H9 (cell line): ENCODE results near the gene UNC80. TPM values are rescaled to one million over a fixed set of nuclear protein-coding genes. Genes with fewer than 3 reads are reported as not detected.

ENCODE experiments used
- DNase-seq: peaks from one replicate; pipeline ENCODE4 v3.0.0-alpha.2; 2017
- H2AFZ ChIP-seq: one replicate; pipeline ENCODE4 v1.6.1; 2013; ENCODE audit warnings: mild to moderate bottlenecking, low read length, control low read depth, moderate library complexity
- H2AK5ac ChIP-seq: 2 replicates; pipeline ENCODE4 v1.6.1; 2013; ENCODE audit warnings: low read length, control low read depth, mixed read lengths; ENCODE audit not compliant: insufficient read length
- H2BK120ac ChIP-seq: one replicate; pipeline ENCODE4 v1.6.1; 2013; ENCODE audit warnings: low read depth, mild to moderate bottlenecking, low read length, control low read depth, inconsistent platforms; ENCODE audit not compliant: poor library complexity, severe bottlenecking
- H2BK12ac ChIP-seq: 2 replicates; pipeline ENCODE4 v1.6.1; 2013; ENCODE audit warnings: low read length, control low read depth, mixed read lengths, low read depth; ENCODE audit not compliant: insufficient read length
- H2BK15ac ChIP-seq: 2 replicates; pipeline ENCODE4 v1.6.1; 2013; ENCODE audit warnings: low read depth, low read length, control low read depth
- H2BK20ac ChIP-seq: one replicate; pipeline ENCODE4 v1.6.1; 2013; ENCODE audit warnings: low read depth, mild to moderate bottlenecking, low read length, control low read depth, inconsistent platforms; ENCODE audit not compliant: poor library complexity, severe bottlenecking
- H2BK5ac ChIP-seq: 2 replicates; pipeline ENCODE4 v1.6.1; 2013; ENCODE audit warnings: low read length, control low read depth, mixed read lengths; ENCODE audit not compliant: insufficient read length
- H3K14ac ChIP-seq: 2 replicates; pipeline ENCODE4 v1.6.1; 2013; ENCODE audit warnings: low read length, control low read depth; ENCODE audit not compliant: insufficient read depth
- H3K18ac ChIP-seq: 2 replicates; pipeline ENCODE4 v1.6.1; 2013; ENCODE audit warnings: low read depth, mild to moderate bottlenecking, mixed read lengths, low read length, control low read depth; ENCODE audit not compliant: insufficient read length
- H3K23ac ChIP-seq: 2 replicates; pipeline ENCODE4 v1.6.1; 2013; ENCODE audit warnings: low read length, control low read depth, mixed read lengths, low read depth; ENCODE audit not compliant: insufficient read length
- H3K23me2 ChIP-seq: 2 replicates; pipeline ENCODE4 v1.6.1; 2013; ENCODE audit warnings: low read depth, mild to moderate bottlenecking, mixed read lengths, low read length, control low read depth; ENCODE audit not compliant: insufficient read length, poor library complexity, severe bottlenecking
- H3K27ac ChIP-seq: 2 replicates; pipeline ENCODE4 v1.5.1; 2013; ENCODE audit warnings: low read length, control low read depth, mixed read lengths, low read depth; ENCODE audit not compliant: insufficient read length
- H3K27me3 ChIP-seq: 2 replicates; pipeline ENCODE4 v1.6.1; 2013; ENCODE audit warnings: low read length, control low read depth, inconsistent platforms; ENCODE audit not compliant: insufficient read depth
- H3K4ac ChIP-seq: 2 replicates; pipeline ENCODE4 v1.6.1; 2013; ENCODE audit warnings: low read depth, mild to moderate bottlenecking, control low read depth, inconsistent platforms, low read length, moderate library complexity
- H3K4me1 ChIP-seq: 2 replicates; pipeline ENCODE4 v1.6.1; 2013; ENCODE audit warnings: low read length, control low read depth, inconsistent platforms; ENCODE audit not compliant: insufficient read depth
- H3K4me2 ChIP-seq: 2 replicates; pipeline ENCODE4 v1.6.1; 2013; ENCODE audit warnings: low read length, control low read depth, mixed read lengths; ENCODE audit not compliant: insufficient read length, insufficient read depth
- H3K56ac ChIP-seq: 2 replicates; pipeline ENCODE4 v1.6.1; 2013; ENCODE audit warnings: low read depth, mild to moderate bottlenecking, mixed read lengths, low read length, control low read depth; ENCODE audit not compliant: insufficient read length
- H3K79me1 ChIP-seq: 2 replicates; pipeline ENCODE4 v1.6.1; 2013; ENCODE audit warnings: low read depth, mild to moderate bottlenecking, moderate library complexity, low read length, control low read depth, inconsistent platforms; ENCODE audit not compliant: insufficient read depth, poor library complexity, severe bottlenecking
- H3K79me2 ChIP-seq: 2 replicates; pipeline ENCODE4 v1.6.1; 2013; ENCODE audit warnings: low read length, control low read depth, inconsistent platforms; ENCODE audit not compliant: insufficient read depth
- H3K9ac ChIP-seq: 2 replicates; pipeline ENCODE4 v1.6.1; 2013; ENCODE audit warnings: low read length, control low read depth, mixed read lengths; ENCODE audit not compliant: insufficient read length; ENCODE audit errors: extremely low read depth
- H3K9me3 ChIP-seq: one replicate; pipeline ENCODE4 v1.6.1; 2013; ENCODE audit warnings: low read depth, low read length, inconsistent platforms; ENCODE audit not compliant: control insufficient read depth
- H3T11ph ChIP-seq: one replicate; pipeline ENCODE4 v1.6.1; 2013; ENCODE audit warnings: mild to moderate bottlenecking, low read length, control low read depth, inconsistent platforms
- H4K20me1 ChIP-seq: one replicate; pipeline ENCODE4 v1.6.1; 2013; ENCODE audit not compliant: control insufficient read depth, insufficient read length, insufficient read depth
- H4K5ac ChIP-seq: 2 replicates; pipeline ENCODE4 v1.6.1; 2013; ENCODE audit warnings: low read depth, mild to moderate bottlenecking, mixed read lengths, low read length, control low read depth; ENCODE audit not compliant: insufficient read length
- H4K8ac ChIP-seq: replicated peaks from 2 replicates; pipeline ENCODE4 v1.6.1; 2013; ENCODE audit warnings: low read length, control low read depth, mixed read lengths, low read depth; ENCODE audit not compliant: insufficient read length
- H4K91ac ChIP-seq: 2 replicates; pipeline ENCODE4 v1.6.1; 2013; ENCODE audit warnings: low read depth, mild to moderate bottlenecking, moderate library complexity, mixed read lengths, low read length, control low read depth; ENCODE audit not compliant: insufficient read length
- H3K27ac Mint-ChIP-seq, 3 experiments: 2 replicates in 2 of 3; 3 replicates in 1 of 3; pipeline ENCODE4 v1.8.0; 2020 to 2021; ENCODE audit warnings: mixed read lengths in 3 of 3, mild to moderate bottlenecking in 1 of 3, moderate library complexity in 1 of 3
- H3K27me3 Mint-ChIP-seq: 2 replicates; pipeline ENCODE4 v1.8.0; 2021; ENCODE audit warnings: low read depth, mild to moderate bottlenecking, moderate library complexity, mixed read lengths
- H3K36me3 Mint-ChIP-seq, 3 experiments: 2 replicates in 2 of 3; 3 replicates in 1 of 3; pipeline ENCODE4 v1.8.0; 2020 to 2021; ENCODE audit warnings: low read depth in 3 of 3, mixed read lengths in 3 of 3; ENCODE audit not compliant: insufficient read depth in 1 of 3
- H3K4me1 Mint-ChIP-seq, 2 experiments: 2 replicates each; pipeline ENCODE4 v1.8.0; 2020; ENCODE audit warnings: mixed read lengths in 2 of 2
- H3K4me3 Mint-ChIP-seq, 2 experiments: 2 replicates in 1 of 2; 3 replicates in 1 of 2; pipeline ENCODE4 v1.8.0; 2020 to 2021; ENCODE audit warnings: mild to moderate bottlenecking in 2 of 2, mixed read lengths in 2 of 2, moderate library complexity in 1 of 2
- H3K9me3 Mint-ChIP-seq, 2 experiments: 2 replicates in 1 of 2; 3 replicates in 1 of 2; pipeline ENCODE4 v1.8.0; 2020; ENCODE audit warnings: mild to moderate bottlenecking in 2 of 2, mixed read lengths in 2 of 2, moderate library complexity in 1 of 2
- CTCF ChIP-seq: fragments of 200-600 bp; sonication (generic); conservative IDR thresholded peaks from 3 replicates; pipeline ENCODE4 v1.8.0; 2021; ENCODE audit warnings: antibody characterized with exemption, mild to moderate bottlenecking
- WGBS: extraction: QIAGEN DNeasy Blood & Tissue Kit; methylation state at CpG from one replicate; pipeline ENCODE4 v1.1.7; 2013; ENCODE audit warnings: missing lambda C conversion rate, low lambda C conversion rate, mixed read lengths; ENCODE audit not compliant: insufficient read length; ENCODE audit errors: extremely low coverage; 5-methylcytosine and 5-hydroxymethylcytosine counted together
- total RNA-seq: library from RNA; stranded (reverse); gene quantifications from 2 replicates; pipeline ENCODE4 v1.2.1, GENCODE V29; 2021

Gene UNC80
- total RNA-seq, 1 experiment from 2014 or later, result 0.52 TPM

- Mint-ChIP-seq H3K9me3 (peaks cover 3 to 9% of the 10 kb centered on the region in 2 experiments; a peak in 4 of 5 replicates), H3K4me3 (no peak overlapping the region), H3K27me3 (no peaks in the 10 kb centered on the region), H3K4me1 (no peaks in the 10 kb centered on the region), H3K36me3 (peaks cover 0 to 3% (median 0%) of the 10 kb centered on the region in 3 experiments; a peak in 3 of 7 replicates), H3K27ac (no peak overlapping the region)
- H4K5ac ChIP-seq, result no peak overlapping the region
- H3K9ac ChIP-seq, result no peak overlapping the region
- H2BK15ac ChIP-seq, result no peak overlapping the region
- no peaks in the 10 kb centered on the region for H3K9me3 ChIP-seq
- no peak overlapping the region for H3K18ac ChIP-seq
- no peaks in the 10 kb centered on the region for H3K27me3 ChIP-seq
- H3K14ac ChIP-seq, result no peak overlapping the region
- H3K4me1 ChIP-seq, result no peaks in the 10 kb centered on the region
- no peaks in the 10 kb centered on the region for H3K79me2 ChIP-seq
- no peak overlapping the region for H3K27ac ChIP-seq
- no peaks in the 10 kb centered on the region for H3K79me1 ChIP-seq
- no peak overlapping the region for H3K4me2 ChIP-seq
- WGBS, result no CpG with 5 or more reads among the region's 1 CpG
- no peak for DNase-seq
- no peak overlapping the region for H2AK5ac ChIP-seq
- no peak overlapping the region for H3K4ac ChIP-seq
- H3K23ac ChIP-seq, result no peak overlapping the region
- no peak overlapping the region for H2BK120ac ChIP-seq
- no peaks in the 10 kb centered on the region for H3K23me2 ChIP-seq
- no peak overlapping the region for H2BK5ac ChIP-seq
- no peak overlapping the region for H2BK20ac ChIP-seq
- H4K8ac ChIP-seq, result no peak overlapping the region
- H3T11ph ChIP-seq, result no peak overlapping the region
- H2BK12ac ChIP-seq, result no peak overlapping the region
- no peaks in the 10 kb centered on the region for H4K20me1 ChIP-seq
- H3K56ac ChIP-seq, result no peak overlapping the region
- H4K91ac ChIP-seq, result no peak overlapping the region
- no peak for TF ChIP-seq CTCF
- no peak overlapping the region for H2AFZ ChIP-seq
Measured at GRCh38 chr2:209908511-209908910, 136.9 kb downstream of the UNC80 start.
